Keratinocyte (primary cell): ENCODE measurements around the gene DEGS2.

Source experiments
- CTCF ChIP-seq, 3 experiments: IDR thresholded peaks in 1 of 3; conservative IDR thresholded peaks in 1 of 3; optimal IDR thresholded peaks in 1 of 3; 2 replicates in 2 of 3; 3 replicates in 1 of 3; pipeline versions ENCODE3 to v1.5.1; 2011; ENCODE audit warnings: low read length in 3 of 3, mild to moderate bottlenecking in 3 of 3, moderate library complexity in 2 of 3, control low read depth in 1 of 3, inconsistent platforms in 1 of 3; ENCODE audit not compliant: insufficient read depth in 2 of 3; ENCODE audit errors: extremely low read depth in 1 of 3
- EZH2 ChIP-seq: IDR thresholded peaks from one replicate; pipeline ENCODE4 v1.6.1; 2012; ENCODE audit warnings: inconsistent platforms, mild to moderate bottlenecking, low read length, moderate library complexity

DNA sequence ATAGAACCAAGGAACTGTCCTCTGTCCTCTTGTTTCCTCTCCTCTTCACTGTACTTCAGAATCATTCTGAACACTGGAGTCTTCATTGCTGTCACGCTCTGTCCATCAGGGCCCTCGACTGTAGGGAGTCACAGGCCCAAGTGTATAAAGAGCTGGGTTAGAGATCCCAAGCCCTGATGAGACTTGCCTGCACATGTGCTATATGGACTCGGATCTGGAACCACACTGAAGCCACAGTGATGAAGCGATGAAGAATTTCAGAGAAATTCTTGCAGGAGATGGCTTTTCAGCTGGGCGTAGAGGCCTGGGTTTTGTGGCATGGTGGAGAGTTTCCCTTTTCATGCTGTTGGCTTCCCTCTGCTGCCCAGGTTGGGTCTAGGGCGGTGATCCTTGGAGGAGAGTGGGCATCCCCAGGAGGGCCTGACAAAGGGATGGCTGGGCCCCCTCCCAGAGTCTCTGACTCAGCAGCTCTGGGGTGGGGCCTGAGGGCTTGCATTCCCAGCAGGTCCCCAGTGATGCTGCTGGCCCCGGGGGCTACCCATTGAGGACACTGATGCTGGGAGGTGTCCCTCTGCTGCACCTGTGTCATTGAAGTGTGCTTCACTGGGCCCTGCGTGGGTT is 39.9 kb upstream of the DEGS2 start:
- TF ChIP-seq EZH2 (no peak), CTCF (optimal IDR thresholded peaks at IDR 0.05 in 1 of 3, IDR thresholded peaks at IDR 0.05 in 1 of 3, conservative IDR thresholded peaks at IDR 0.05 in 1 of 3; ENCODE audit: extremely low read depth in 1 of 3, insufficient read depth in 2 of 3, low read length in 3 of 3) (no peak)
